Measurements from ENCODE around the gene TGFBI. TPM values are rescaled to one million over a fixed set of nuclear protein-coding genes. Genes with fewer than 3 reads are reported as not detected.

The TGFBI gene
- total and polyA plus RNA-seq, 9 of the 15 experiments (the other 6 are each of a cell fraction or from before 2014, with no cell fraction given) = 0.05 to 0.62 (median 0.08) TPM; not detected in 6

DNA sequence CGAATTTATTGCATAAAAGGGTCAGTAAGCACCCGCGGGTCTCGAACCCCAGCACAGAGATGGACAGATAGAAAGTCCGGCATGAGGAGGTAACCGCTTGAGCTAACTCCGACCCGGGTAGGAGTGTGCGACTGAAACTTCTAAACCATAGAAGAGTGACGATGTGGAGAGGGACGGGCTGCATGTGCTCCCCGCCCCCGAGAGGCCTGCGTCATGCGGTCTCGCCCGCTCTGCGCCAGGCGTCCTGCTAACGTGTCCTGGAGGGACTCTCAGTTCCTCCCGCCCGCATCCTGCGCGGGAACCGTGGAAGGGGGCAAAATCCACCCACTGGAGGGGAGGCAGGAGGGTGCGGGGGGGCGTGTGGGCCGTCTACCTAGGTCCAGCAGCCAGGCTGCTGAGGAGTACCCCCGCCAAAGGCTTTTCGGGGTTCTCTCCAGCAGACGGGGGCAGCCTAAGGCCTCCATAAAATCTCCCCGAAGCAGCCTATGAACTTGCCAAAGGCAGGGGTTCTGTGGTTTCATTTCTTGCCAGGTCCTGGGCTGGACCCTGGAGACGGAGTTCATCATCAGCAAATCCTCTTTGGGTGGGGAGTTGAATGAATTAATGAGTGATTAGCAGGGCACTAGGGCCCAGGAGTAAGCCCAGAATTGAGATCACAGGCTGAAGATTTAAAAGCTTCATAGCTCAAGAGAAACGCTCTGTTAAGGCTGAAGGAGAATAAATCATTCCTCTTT lies 51.9 kb downstream of the TGFBI start (continued):
- TF ChIP-seq CREB3L1 (IDR thresholded peaks at IDR 0.05; ENCODE audit: borderline replicate concordance, low read depth) (peak; percentile 76; the same call in 1 of the 2 replicates), HCFC1 (IDR thresholded peaks at IDR 0.05; ENCODE audit: low read depth, low read length) (peak; percentile 33), SAFB (IDR thresholded peaks at IDR 0.05; ENCODE audit: borderline replicate concordance, low read depth, low read length) (no peak), ZNF143 (CRISPR knock-in tag; IDR thresholded peaks at IDR 0.05) (no peak), CHAMP1 (IDR thresholded peaks at IDR 0.05) (no peak), ZNF77 (CRISPR knock-in tag; IDR thresholded peaks at IDR 0.05) (no peak), SREBF2 (CRISPR knock-in tag; IDR thresholded peaks at IDR 0.05) (no peak), PURB (CRISPR knock-in tag; IDR thresholded peaks at IDR 0.05; ENCODE audit: low read depth) (no peak), NBN (IDR thresholded peaks at IDR 0.05; ENCODE audit: low read depth) (peak; percentile 51; the same call in 1 of the 2 replicates), CHD4 (IDR thresholded peaks at IDR 0.05; ENCODE audit: insufficient read depth, insufficient replicate concordance, low read depth, low read length, poor library complexity, severe bottlenecking) (no peak), E2F4 (CRISPR knock-in tag; IDR thresholded peaks at IDR 0.05; ENCODE audit: low read depth) (no peak), TRIM28 (IDR thresholded peaks at IDR 0.05) (no peak), BMI1 (IDR thresholded peaks at IDR 0.05; ENCODE audit: low read length) (no peak), BCL6 (CRISPR knock-in tag; IDR thresholded peaks at IDR 0.05) (no peak), CEBPZ (IDR thresholded peaks at IDR 0.05; ENCODE audit: borderline replicate concordance, low read depth, low read length) (no peak), RNF2 (IDR thresholded peaks at IDR 0.05) (peak; percentile 64; the same call in 1 of the 2 replicates)
- TF ChIP-seq, protein P1, sequence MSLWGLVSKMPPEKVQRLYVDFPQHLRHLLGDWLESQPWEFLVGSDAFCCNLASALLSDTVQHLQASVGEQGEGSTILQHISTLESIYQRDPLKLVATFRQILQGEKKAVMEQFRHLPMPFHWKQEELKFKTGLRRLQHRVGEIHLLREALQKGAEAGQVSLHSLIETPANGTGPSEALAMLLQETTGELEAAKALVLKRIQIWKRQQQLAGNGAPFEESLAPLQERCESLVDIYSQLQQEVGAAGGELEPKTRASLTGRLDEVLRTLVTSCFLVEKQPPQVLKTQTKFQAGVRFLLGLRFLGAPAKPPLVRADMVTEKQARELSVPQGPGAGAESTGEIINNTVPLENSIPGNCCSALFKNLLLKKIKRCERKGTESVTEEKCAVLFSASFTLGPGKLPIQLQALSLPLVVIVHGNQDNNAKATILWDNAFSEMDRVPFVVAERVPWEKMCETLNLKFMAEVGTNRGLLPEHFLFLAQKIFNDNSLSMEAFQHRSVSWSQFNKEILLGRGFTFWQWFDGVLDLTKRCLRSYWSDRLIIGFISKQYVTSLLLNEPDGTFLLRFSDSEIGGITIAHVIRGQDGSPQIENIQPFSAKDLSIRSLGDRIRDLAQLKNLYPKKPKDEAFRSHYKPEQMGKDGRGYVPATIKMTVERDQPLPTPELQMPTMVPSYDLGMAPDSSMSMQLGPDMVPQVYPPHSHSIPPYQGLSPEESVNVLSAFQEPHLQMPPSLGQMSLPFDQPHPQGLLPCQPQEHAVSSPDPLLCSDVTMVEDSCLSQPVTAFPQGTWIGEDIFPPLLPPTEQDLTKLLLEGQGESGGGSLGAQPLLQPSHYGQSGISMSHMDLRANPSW (CRISPR knock-in tag; IDR thresholded peaks at IDR 0.05) = no peak
